MM.1S (cell line): ENCODE measurements around the gene MRPS14.

ENCODE experiments used
- DNase-seq: peaks from one replicate; pipeline ENCODE4 v3.0.0-alpha.2; 2015
- H2AFZ ChIP-seq: fragments of 300-600 bp; sonication (generic); 2 replicates; pipeline ENCODE4 v1.6.0; 2016; ENCODE audit warnings: antibody characterized with exemption, low read length
- H3F3A ChIP-seq: fragments of 300-600 bp; sonication (generic); 2 replicates; pipeline ENCODE4 v1.6.1; 2016; ENCODE audit warnings: mild to moderate bottlenecking, antibody characterized with exemption, low read length, moderate library complexity, mixed read lengths; ENCODE audit not compliant: insufficient read depth
- H3K27ac ChIP-seq: fragments of 300-600 bp; sonication (generic); 2 replicates; pipeline ENCODE4 v1.5.1; 2016; ENCODE audit warnings: mild to moderate bottlenecking, low read length
- H3K27me3 ChIP-seq: fragments of 300-600 bp; sonication (generic); replicated peaks from 2 replicates; pipeline ENCODE4 v1.6.0; 2016; ENCODE audit warnings: low read length; ENCODE audit not compliant: insufficient read depth
- H3K36me3 ChIP-seq: fragments of 300-600 bp; sonication (generic); replicated peaks from 2 replicates; pipeline ENCODE4 v1.6.1; 2016; ENCODE audit warnings: mild to moderate bottlenecking, low read length, mixed read lengths; ENCODE audit not compliant: insufficient read depth
- H3K4me1 ChIP-seq: fragments of 300-600 bp; sonication (generic); 2 replicates; pipeline ENCODE4 v1.6.1; 2016; ENCODE audit warnings: low read length, mixed read lengths
- H3K4me2 ChIP-seq: fragments of 300-600 bp; sonication (generic); 2 replicates; pipeline ENCODE4 v1.6.0; 2016; ENCODE audit warnings: low read depth, low read length
- H3K4me3 ChIP-seq: fragments of 300-600 bp; sonication (generic); 2 replicates; pipeline ENCODE4 v1.5.1; 2016; ENCODE audit warnings: low read length, mixed read lengths
- H3K79me2 ChIP-seq: fragments of 300-600 bp; sonication (generic); 2 replicates; pipeline ENCODE4 v1.6.1; 2016; ENCODE audit warnings: mixed run types, low read length, mixed read lengths
- H3K9ac ChIP-seq: fragments of 300-600 bp; sonication (generic); 2 replicates; pipeline ENCODE4 v1.6.1; 2016; ENCODE audit warnings: low read length, mixed read lengths
- H3K9me2 ChIP-seq: fragments of 300-600 bp; sonication (generic); replicated peaks from 2 replicates; pipeline ENCODE4 v1.6.1; 2016; ENCODE audit warnings: mild to moderate bottlenecking, low read length, mixed read lengths; ENCODE audit not compliant: insufficient read depth
- H3K9me3 ChIP-seq: fragments of 300-600 bp; sonication (generic); replicated peaks from 2 replicates; pipeline ENCODE4 v1.6.1; 2016; ENCODE audit warnings: mild to moderate bottlenecking, low read length, mixed read lengths; ENCODE audit not compliant: insufficient read depth
- H4K20me1 ChIP-seq: fragments of 300-600 bp; sonication (generic); 2 replicates; pipeline ENCODE4 v1.6.1; 2016; ENCODE audit warnings: mild to moderate bottlenecking, low read length, moderate library complexity, mixed read lengths; ENCODE audit not compliant: insufficient read depth
- CTCF ChIP-seq: fragments of 300-600 bp; sonication (generic); IDR thresholded peaks from 2 replicates; pipeline ENCODE4 v1.5.1; 2016; ENCODE audit warnings: antibody characterized with exemption, low read length, mixed read lengths
- EZH2 ChIP-seq: fragments of 300-600 bp; sonication (generic); optimal IDR thresholded peaks from 2 replicates; pipeline ENCODE3; 2017; ENCODE audit warnings: low read depth, mild to moderate bottlenecking, antibody characterized with exemption, low read length, mixed read lengths
- EZH2phosphoT487 ChIP-seq: fragments of 300-600 bp; sonication (generic); IDR thresholded peaks from 2 replicates; pipeline ENCODE4 v1.6.1; 2018; ENCODE audit warnings: antibody characterized with exemption, low read length

MRPS14 gene

GRCh38 chr1:175062339-175062738 is 39.1 kb upstream of the MRPS14 start:
- no peak overlapping the region for H2AFZ ChIP-seq
- H3K27ac ChIP-seq, result no peak overlapping the region
- H3K4me2 ChIP-seq, result no peak overlapping the region
- DNase-seq, result no peak
- H3K9me3 ChIP-seq, result no peaks in the 10 kb centered on the region; the same call in 1 of the 2 replicates
- TF ChIP-seq EZH2, result no peak
- no peak for TF ChIP-seq EZH2phosphoT487
- TF ChIP-seq CTCF, result no peak
- H3K9me2 ChIP-seq, result no peaks in the 10 kb centered on the region
- no peaks in the 10 kb centered on the region for H3K79me2 ChIP-seq
- H3K4me3 ChIP-seq, result no peak overlapping the region
- H3K36me3 ChIP-seq, result no peaks in the 10 kb centered on the region
- H4K20me1 ChIP-seq, result no peaks in the 10 kb centered on the region
- no peak overlapping the region for H3K9ac ChIP-seq
- H3K4me1 ChIP-seq, result no peaks in the 10 kb centered on the region
- H3K27me3 ChIP-seq, result no peaks in the 10 kb centered on the region
- no peaks in the 10 kb centered on the region for H3F3A ChIP-seq

GRCh38 chr1:175054736-175055135 is 31.5 kb upstream of the MRPS14 start:
- DNase-seq, result no peak
- TF ChIP-seq CTCF (no peak), EZH2 (no peak), EZH2phosphoT487 (no peak)
- Histone ChIP-seq H3K4me1 (no peaks in the 10 kb centered on the region), H3K27ac (no peak overlapping the region), H3K9me3 (no peaks in the 10 kb centered on the region; the same call in 1 of the 2 replicates), H3K27me3 (no peaks in the 10 kb centered on the region), H3K36me3 (no peaks in the 10 kb centered on the region), H2AFZ (no peak overlapping the region), H3K9ac (no peak overlapping the region), H3K4me3 (no peak overlapping the region), H4K20me1 (no peaks in the 10 kb centered on the region), H3F3A (no peaks in the 10 kb centered on the region), H3K79me2 (no peaks in the 10 kb centered on the region), H3K9me2 (no peaks in the 10 kb centered on the region), H3K4me2 (no peak overlapping the region)

GRCh38 chr1:175050992-175051391 is 27.8 kb upstream of the MRPS14 start:
- no peak for TF ChIP-seq EZH2phosphoT487
- Histone ChIP-seq H3K4me3 (no peak overlapping the region), H3K9me2 (no peaks in the 10 kb centered on the region), H3K27me3 (no peaks in the 10 kb centered on the region), H3K4me2 (no peak overlapping the region), H3K36me3 (no peaks in the 10 kb centered on the region), H3K27ac (no peak overlapping the region), H2AFZ (no peak overlapping the region), H3F3A (no peaks in the 10 kb centered on the region), H3K9ac (no peak overlapping the region), H3K79me2 (no peaks in the 10 kb centered on the region), H3K4me1 (no peaks in the 10 kb centered on the region), H4K20me1 (no peaks in the 10 kb centered on the region), H3K9me3 (no peaks in the 10 kb centered on the region)
- DNase-seq, result no peak

- Histone ChIP-seq H3K4me3 (no peak overlapping the region), H3K27ac (no peak overlapping the region), H2AFZ (no peak overlapping the region), H3K27me3 (no peaks in the 10 kb centered on the region), H3K9me2 (no peaks in the 10 kb centered on the region), H3K36me3 (no peaks in the 10 kb centered on the region), H3K4me1 (no peaks in the 10 kb centered on the region), H3F3A (no peaks in the 10 kb centered on the region), H3K4me2 (no peak overlapping the region), H3K9ac (no peak overlapping the region), H3K9me3 (no peaks in the 10 kb centered on the region), H3K79me2 (no peaks in the 10 kb centered on the region), H4K20me1 (no peaks in the 10 kb centered on the region)
- no peak for DNase-seq
- TF ChIP-seq EZH2, result no peak
These were observed 22.3 kb upstream of the MRPS14 start for GRCh38 chr1:175045519-175045918.
